OCI-LY3 (cell line): Measurements from ENCODE around the gene UNKL.
A peak's percentile ranks its signal among the peaks of the same experiment; 100 is the strongest.

ENCODE experiments used
- H2AFZ ChIP-seq: fragments of 200-600, 300-600 bp; shearing (Covaris generic); 2 replicates; pipeline ENCODE4 v1.6.0; 2014; ENCODE audit warnings: antibody characterized with exemption, low read depth, low read length
- H3K27ac ChIP-seq: fragments of 200-600, 300-600 bp; sonication (generic); 2 replicates; pipeline ENCODE4 v1.5.1; 2014; ENCODE audit warnings: mild to moderate bottlenecking, low read length, moderate library complexity, mixed read lengths
- H3K27me3 ChIP-seq: fragments of 200-600, 300-600 bp; sonication (generic); 2 replicates; pipeline ENCODE4 v1.6.1; 2014; ENCODE audit warnings: low read depth, low read length, mixed read lengths
- H3K36me3 ChIP-seq: fragments of 200-600, 300-600 bp; sonication (generic); replicated peaks from 2 replicates; pipeline ENCODE3; 2014; ENCODE audit warnings: low read depth, low read length, mixed read lengths
- H3K4me1 ChIP-seq: fragments of 300-600, 200-600 bp; sonication (generic); 2 replicates; pipeline ENCODE4 v1.6.1; 2014; ENCODE audit warnings: low read length, mixed read lengths
- H3K4me2 ChIP-seq: fragments of 200-600, 300-600 bp; sonication (generic); 2 replicates; pipeline ENCODE4 v1.6.1; 2014; ENCODE audit warnings: low read length, mixed read lengths
- H3K4me3 ChIP-seq: fragments of 300-600, 200-600 bp; sonication (generic); 2 replicates; pipeline ENCODE4 v1.5.1; 2014; ENCODE audit warnings: antibody characterized with exemption, mild to moderate bottlenecking, low read length, moderate library complexity
- H3K79me2 ChIP-seq: fragments of 300-600, 200-600 bp; shearing (Covaris generic); 2 replicates; pipeline ENCODE4 v1.6.1; 2014; ENCODE audit warnings: mild to moderate bottlenecking, low read length, mixed read lengths
- H3K9ac ChIP-seq: fragments of 300-600, 200-600 bp; shearing (Covaris generic); 2 replicates; pipeline ENCODE4 v1.6.0; 2014; ENCODE audit warnings: mild to moderate bottlenecking, low read length, moderate library complexity
- H3K9me3 ChIP-seq: fragments of 200-600, 300-600 bp; shearing (Covaris generic); 2 replicates; pipeline ENCODE4 v1.6.1; 2014; ENCODE audit warnings: low read length, mixed read lengths; ENCODE audit not compliant: insufficient read depth
- H4K20me1 ChIP-seq: fragments of 200-600, 300-600 bp; sonication (generic); 2 replicates; pipeline ENCODE4 v1.6.1; 2016; ENCODE audit warnings: low read length, mixed read lengths; ENCODE audit not compliant: insufficient read depth
- EZH2phosphoT487 ChIP-seq: fragments of 200-600 bp; shearing (Covaris generic); IDR thresholded peaks from 2 replicates; pipeline ENCODE4 v1.6.1; 2018; ENCODE audit warnings: antibody characterized with exemption, mixed run types, low read depth
- TF ChIP-seq, protein P1 (sequence below): fragments of 200-600, 300-600 bp; sonication (generic); IDR thresholded peaks from 2 replicates; pipeline ENCODE4 v1.5.1; 2014; ENCODE audit warnings: antibody characterized with exemption, low read length, low read depth

UNKL gene

DNA sequence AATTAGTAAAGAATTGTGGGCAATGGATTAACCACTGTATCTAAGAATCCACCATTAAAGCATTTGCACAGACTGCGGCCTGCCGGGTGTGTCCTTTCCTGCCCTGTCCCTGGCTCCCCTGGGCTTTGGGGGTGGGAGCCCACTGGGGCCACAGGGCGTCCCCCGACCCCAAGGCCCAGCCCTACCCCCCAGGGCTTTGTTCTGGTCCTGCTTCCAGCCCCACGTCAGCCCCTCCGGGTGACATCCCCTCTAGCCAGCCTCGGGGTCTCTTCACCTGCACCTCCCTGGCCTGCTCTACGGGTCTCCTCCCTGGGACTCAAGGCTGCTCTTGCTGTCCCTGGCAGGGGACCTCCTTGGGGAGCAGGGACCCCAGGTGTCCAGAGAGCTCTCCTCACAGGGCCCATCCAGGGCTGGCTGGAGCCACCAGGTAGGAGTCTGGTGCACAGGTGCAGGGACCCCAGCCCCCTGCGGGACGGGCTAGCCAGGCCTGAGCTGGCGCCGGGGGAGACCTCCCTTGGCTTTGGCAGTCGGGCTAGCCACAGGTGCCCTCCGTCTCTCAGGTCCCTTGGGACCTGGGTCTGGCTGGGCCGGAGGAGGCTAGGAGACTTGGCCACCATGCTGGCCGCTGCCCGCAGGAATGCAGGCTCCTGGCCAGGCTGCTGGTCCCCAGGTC, 87.4 kb downstream of the UNKL start:
- TF ChIP-seq EZH2phosphoT487, result no peak
- TF ChIP-seq, protein P1, sequence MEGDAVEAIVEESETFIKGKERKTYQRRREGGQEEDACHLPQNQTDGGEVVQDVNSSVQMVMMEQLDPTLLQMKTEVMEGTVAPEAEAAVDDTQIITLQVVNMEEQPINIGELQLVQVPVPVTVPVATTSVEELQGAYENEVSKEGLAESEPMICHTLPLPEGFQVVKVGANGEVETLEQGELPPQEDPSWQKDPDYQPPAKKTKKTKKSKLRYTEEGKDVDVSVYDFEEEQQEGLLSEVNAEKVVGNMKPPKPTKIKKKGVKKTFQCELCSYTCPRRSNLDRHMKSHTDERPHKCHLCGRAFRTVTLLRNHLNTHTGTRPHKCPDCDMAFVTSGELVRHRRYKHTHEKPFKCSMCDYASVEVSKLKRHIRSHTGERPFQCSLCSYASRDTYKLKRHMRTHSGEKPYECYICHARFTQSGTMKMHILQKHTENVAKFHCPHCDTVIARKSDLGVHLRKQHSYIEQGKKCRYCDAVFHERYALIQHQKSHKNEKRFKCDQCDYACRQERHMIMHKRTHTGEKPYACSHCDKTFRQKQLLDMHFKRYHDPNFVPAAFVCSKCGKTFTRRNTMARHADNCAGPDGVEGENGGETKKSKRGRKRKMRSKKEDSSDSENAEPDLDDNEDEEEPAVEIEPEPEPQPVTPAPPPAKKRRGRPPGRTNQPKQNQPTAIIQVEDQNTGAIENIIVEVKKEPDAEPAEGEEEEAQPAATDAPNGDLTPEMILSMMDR, result no peak
- Histone ChIP-seq H3K4me3 (0 out of 2 replicates have a peak overlapping the region, but pooled peaks have one; percentile 15), H3K9ac (no peak overlapping the region), H3K4me1 (peaks cover 24% of the 10 kb centered on the region), H3K79me2 (no peaks in the 10 kb centered on the region), H2AFZ (no peak overlapping the region), H3K36me3 (peaks cover 5% of the 10 kb centered on the region), H3K4me2 (peak overlapping the region; percentile 53), H3K27me3 (no peaks in the 10 kb centered on the region), H3K27ac (peak overlapping the region; percentile 38), H4K20me1 (peaks cover 11% of the 10 kb centered on the region; the same call in 1 of the 2 replicates), H3K9me3 (no peaks in the 10 kb centered on the region)

DNA sequence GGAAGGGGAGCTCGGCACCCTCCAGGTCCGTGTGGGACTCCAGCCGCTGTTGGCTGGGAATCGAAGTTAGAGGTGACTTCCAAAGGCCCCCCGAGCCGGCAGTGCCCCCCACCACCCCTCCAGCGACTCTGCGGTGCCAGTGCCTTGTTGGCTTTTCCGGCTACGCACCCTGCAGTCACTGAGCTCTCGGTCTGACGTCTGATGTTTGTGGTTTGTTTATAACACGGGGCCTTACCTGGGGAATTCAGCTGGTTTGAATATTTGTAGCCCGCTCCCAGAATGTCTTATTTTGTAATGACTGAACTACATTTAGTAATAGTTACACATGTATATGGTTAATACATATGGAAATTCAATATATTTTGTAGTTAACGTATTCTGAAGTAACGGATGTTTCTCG, 88.1 kb downstream of the UNKL start:
- peak overlapping the region; percentile 25; the same call in 1 of the 2 replicates for H3K9ac ChIP-seq
- H3K79me2 ChIP-seq, result no peaks in the 10 kb centered on the region
- H3K27me3 ChIP-seq, result no peaks in the 10 kb centered on the region
- peak overlapping the region; percentile 53 for H3K4me2 ChIP-seq
- H2AFZ ChIP-seq, result no peak overlapping the region
- 0 out of 2 replicates have a peak overlapping the region, but pooled peaks have one; percentile 15 for H3K4me3 ChIP-seq
- no peaks in the 10 kb centered on the region for H3K9me3 ChIP-seq
- peaks cover 11% of the 10 kb centered on the region; the same call in 1 of the 2 replicates for H4K20me1 ChIP-seq
- peaks cover 17% of the 10 kb centered on the region for H3K4me1 ChIP-seq
- peaks cover 11% of the 10 kb centered on the region for H3K36me3 ChIP-seq
- TF ChIP-seq, protein P1, result no peak
- no peak for TF ChIP-seq EZH2phosphoT487
- H3K27ac ChIP-seq, result peak overlapping the region; percentile 38

DNA sequence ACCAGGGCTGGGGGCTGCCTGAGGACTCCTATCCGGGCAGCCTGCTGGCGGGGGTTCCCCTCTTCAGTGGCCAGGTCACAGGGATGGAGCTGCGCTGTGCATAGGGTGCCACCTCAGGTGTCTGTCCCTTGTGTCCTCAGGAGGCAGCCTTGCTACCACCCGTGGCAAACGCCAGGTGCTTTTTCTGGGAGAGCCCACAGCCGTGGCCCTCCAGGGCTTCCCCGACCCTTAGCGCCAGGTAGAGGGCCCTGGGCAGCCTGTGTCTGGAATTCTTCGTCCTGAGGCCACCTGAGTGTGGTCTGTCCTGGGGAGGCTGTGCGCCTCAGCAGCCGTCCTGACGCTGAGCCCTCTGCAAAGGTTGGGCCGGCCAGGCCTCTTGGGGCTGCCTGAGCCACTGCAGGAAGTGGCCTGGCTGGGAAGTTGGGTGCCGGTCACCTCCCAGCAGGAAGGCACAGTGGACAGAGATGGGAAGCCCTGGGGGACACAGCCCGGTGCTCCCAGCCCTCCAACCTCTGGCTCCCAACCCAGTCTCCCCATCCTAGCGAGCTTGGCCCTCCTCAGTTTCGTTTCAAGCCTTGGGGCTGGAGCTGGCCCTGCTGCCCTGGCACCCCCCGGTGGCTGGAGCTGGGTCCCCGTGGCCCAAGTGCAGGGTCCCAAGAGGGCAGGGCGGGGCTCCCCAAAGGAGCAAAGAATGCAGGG, 88.7 kb downstream of the UNKL start:
- no peak overlapping the region for H2AFZ ChIP-seq
- H3K4me3 ChIP-seq, result no peak overlapping the region
- H3K27me3 ChIP-seq, result no peaks in the 10 kb centered on the region
- no peaks in the 10 kb centered on the region for H3K9me3 ChIP-seq
- TF ChIP-seq, protein P1, result no peak
- TF ChIP-seq EZH2phosphoT487, result no peak
- H4K20me1 ChIP-seq, result peaks cover 11% of the 10 kb centered on the region; the same call in 1 of the 2 replicates
- peaks cover 16% of the 10 kb centered on the region for H3K36me3 ChIP-seq
- H3K4me1 ChIP-seq, result peaks cover 15% of the 10 kb centered on the region
- H3K79me2 ChIP-seq, result no peaks in the 10 kb centered on the region
- H3K9ac ChIP-seq, result peak overlapping the region; percentile 25; the same call in 1 of the 2 replicates
- peak overlapping the region; percentile 20; the same call in 1 of the 2 replicates for H3K27ac ChIP-seq
- H3K4me2 ChIP-seq, result peak overlapping the region; percentile 53

DNA sequence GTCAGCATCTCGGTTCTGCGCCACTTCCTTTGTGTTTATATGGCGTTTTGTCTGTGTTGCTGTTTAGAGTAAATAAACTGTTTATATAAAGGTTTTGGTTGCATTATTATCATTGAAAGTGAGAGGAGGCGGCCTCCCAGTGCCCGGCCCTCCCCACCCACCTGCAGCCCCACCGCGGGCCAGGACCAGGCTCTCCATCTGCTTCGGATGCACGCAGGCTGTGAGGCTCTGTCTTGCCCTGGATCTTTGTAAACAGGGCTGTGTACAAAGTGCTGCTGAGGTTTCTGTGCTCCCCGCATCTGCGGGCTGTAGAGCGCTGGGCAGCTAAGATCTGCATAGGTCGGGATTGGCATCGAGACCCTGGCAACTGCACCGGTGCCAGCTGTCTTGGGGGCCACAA, 89.2 kb downstream of the UNKL start:
- no peak overlapping the region for H3K4me2 ChIP-seq
- H3K79me2 ChIP-seq, result no peaks in the 10 kb centered on the region; the same call in 1 of the 2 replicates
- no peaks in the 10 kb centered on the region for H3K9me3 ChIP-seq
- H4K20me1 ChIP-seq, result peaks cover 11% of the 10 kb centered on the region; the same call in 1 of the 2 replicates
- TF ChIP-seq, protein P1, result no peak
- no peak for TF ChIP-seq EZH2phosphoT487
- H3K9ac ChIP-seq, result no peak overlapping the region
- H3K4me3 ChIP-seq, result no peak overlapping the region
- peaks cover 21% of the 10 kb centered on the region for H3K36me3 ChIP-seq
- no peak overlapping the region for H3K27ac ChIP-seq
- H3K4me1 ChIP-seq, result peaks cover 15% of the 10 kb centered on the region
- no peak overlapping the region for H2AFZ ChIP-seq
- no peaks in the 10 kb centered on the region for H3K27me3 ChIP-seq
